GM23248 (cell line): ENCODE data around the gene TRA2B. TPM values are rescaled to one million over a fixed set of nuclear protein-coding genes. Genes with fewer than 3 reads are reported as not detected.

Experiments used
- DNase-seq: peaks from one replicate; pipeline ENCODE4 v3.0.0-alpha.2; 2015
- H2AFZ ChIP-seq: fragments of 200-600 bp; sonication (generic); 2 replicates; pipeline ENCODE4 v1.6.1; 2016; ENCODE audit warnings: antibody characterized with exemption
- H3F3A ChIP-seq: fragments of 200-600 bp; sonication (generic); 2 replicates; pipeline ENCODE4 v1.6.1; 2016; ENCODE audit warnings: mild to moderate bottlenecking, antibody characterized with exemption, mixed run types; ENCODE audit not compliant: insufficient read depth
- H3K27ac ChIP-seq: fragments of 200-600 bp; sonication (generic); 2 replicates; pipeline ENCODE4 v1.5.1; 2016; ENCODE audit warnings: mild to moderate bottlenecking
- H3K27me3 ChIP-seq: fragments of 200-600 bp; sonication (generic); replicated peaks from 2 replicates; pipeline ENCODE4 v1.6.1; 2016; ENCODE audit warnings: mild to moderate bottlenecking; ENCODE audit not compliant: insufficient read depth
- H3K36me3 ChIP-seq: fragments of 200-600 bp; sonication (generic); 2 replicates; pipeline ENCODE4 v1.6.1; 2016; ENCODE audit warnings: low read depth, mild to moderate bottlenecking
- H3K4me1 ChIP-seq: fragments of 200-600 bp; sonication (generic); 2 replicates; pipeline ENCODE4 v1.6.1; 2016; ENCODE audit warnings: mild to moderate bottlenecking; ENCODE audit not compliant: insufficient read depth
- H3K4me2 ChIP-seq: fragments of 200-600 bp; sonication (generic); one replicate; pipeline ENCODE4 v1.6.1; 2016; ENCODE audit warnings: mild to moderate bottlenecking; ENCODE audit not compliant: unreplicated experiment
- H3K4me3 ChIP-seq: fragments of 200-600 bp; sonication (generic); 2 replicates; pipeline ENCODE4 v1.5.1; 2016; ENCODE audit warnings: mild to moderate bottlenecking
- H3K79me2 ChIP-seq: fragments of 200-600 bp; sonication (generic); 2 replicates; pipeline ENCODE4 v1.6.1; 2016; ENCODE audit warnings: mild to moderate bottlenecking; ENCODE audit not compliant: insufficient read depth
- H3K9ac ChIP-seq: fragments of 200-600 bp; sonication (generic); 2 replicates; pipeline ENCODE4 v1.6.1; 2016; ENCODE audit warnings: mild to moderate bottlenecking
- H3K9me2 ChIP-seq: fragments of 200-600 bp; sonication (generic); 2 replicates; pipeline ENCODE4 v1.6.1; 2016; ENCODE audit warnings: mixed run types, mild to moderate bottlenecking, moderate library complexity; ENCODE audit not compliant: insufficient read depth
- H3K9me3 ChIP-seq: fragments of 200-600 bp; sonication (generic); one replicate; pipeline ENCODE4 v1.6.1; 2017; ENCODE audit warnings: low read depth
- H4K20me1 ChIP-seq: fragments of 200-600 bp; sonication (generic); 2 replicates; pipeline ENCODE4 v1.6.0; 2016; ENCODE audit not compliant: insufficient read depth
- EZH2 ChIP-seq: fragments of 200-600 bp; sonication (generic); IDR thresholded peaks from 2 replicates; pipeline ENCODE4 v1.6.1; 2018; ENCODE audit warnings: antibody characterized with exemption, mild to moderate bottlenecking; ENCODE audit not compliant: insufficient read depth, poor library complexity, severe bottlenecking
- EZH2phosphoT487 ChIP-seq: fragments of 200-600 bp; sonication (generic); IDR thresholded peaks from 2 replicates; pipeline ENCODE4 v1.6.1; 2018; ENCODE audit warnings: antibody characterized with exemption, moderate library complexity, mild to moderate bottlenecking, low read depth; ENCODE audit not compliant: insufficient read depth
- WGBS, 2 experiments: methylation state at CpG; one replicate each; pipeline ENCODE4 v1.1.6; 2015 to 2017; ENCODE audit warnings: low lambda C conversion rate in 2 of 2, low coverage in 1 of 2; ENCODE audit errors: missing lambda C conversion rate in 2 of 2; 5-methylcytosine and 5-hydroxymethylcytosine counted together
- in situ Hi-C: fragments of 300-500 bp; cut with MboI; formaldehyde crosslinking; loops from 2 replicates; pipeline ENCODE4 v1.15.0; 2020
- polyA plus RNA-seq: library from polyadenylated mRNA; unstranded; fragments of >200 nt; fragmentation: Nextera tagmentation; extraction: Ambion mirVana; gene quantifications from 2 replicates; pipeline ENCODE4 v1.2.1, GENCODE V29; 2016
- total RNA-seq: library from RNA; depleted of rRNA; stranded (reverse); fragments of >200 nt; shearing (Covaris generic); gene quantifications from 2 replicates; pipeline ENCODE4 v1.2.3, GENCODE V29; 2014

The TRA2B gene
- total and polyA plus RNA-seq, 2 experiments from 2014 or later, result 111 to 138 TPM

GRCh38 chr3:185925353-185925752, 12.5 kb downstream of the TRA2B start:
- Histone ChIP-seq H3K36me3 (peaks cover 61% of the 10 kb centered on the region), H3K9me2 (no peaks in the 10 kb centered on the region), H3K9me3 (no peaks in the 10 kb centered on the region), H3K27ac (no peak overlapping the region), H3K4me2 (no peak overlapping the region), H3K4me1 (peaks cover 43% of the 10 kb centered on the region), H4K20me1 (peaks cover 64% of the 10 kb centered on the region), H3K79me2 (peaks cover 100% of the 10 kb centered on the region), H3K4me3 (no peak overlapping the region), H2AFZ (no peak overlapping the region), H3F3A (peaks cover 71% of the 10 kb centered on the region), H3K27me3 (no peaks in the 10 kb centered on the region), H3K9ac (no peak overlapping the region)
- TF ChIP-seq EZH2phosphoT487 (no peak), EZH2 (no peak)
- no peak for DNase-seq
- WGBS, 2 experiments, result 98 to 100% methylated on average over 14 of the region's 14 CpGs
- in situ Hi-C loops, result loop anchor here (10.0 kb wide), 1 partner anchor 251 kb away; no protein-coding TSS in a partner anchor

- Histone ChIP-seq H3K27ac (no peak overlapping the region), H4K20me1 (peaks cover 54% of the 10 kb centered on the region), H3K9me3 (no peaks in the 10 kb centered on the region), H3K4me2 (no peak overlapping the region), H3F3A (peaks cover 70% of the 10 kb centered on the region), H3K9me2 (no peaks in the 10 kb centered on the region), H3K4me1 (peaks cover 33% of the 10 kb centered on the region), H3K36me3 (peaks cover 71% of the 10 kb centered on the region), H3K9ac (no peak overlapping the region), H3K4me3 (no peak overlapping the region), H2AFZ (no peak overlapping the region), H3K79me2 (peaks cover 100% of the 10 kb centered on the region), H3K27me3 (no peaks in the 10 kb centered on the region)
- 89 to 93% methylated on average over 7 of the region's 7 CpGs for WGBS, 2 experiments
- in situ Hi-C loops, result loop anchor here (10.0 kb wide), 1 partner anchor 250 kb away; no protein-coding TSS in a partner anchor
- DNase-seq, result no peak
- no peak for TF ChIP-seq EZH2phosphoT487
- no peak for TF ChIP-seq EZH2
These were observed 13.4 kb downstream of the TRA2B start for GRCh38 chr3:185924375-185924774.

GRCh38 chr3:185920184-185920583, 17.6 kb downstream of the TRA2B start:
- H3K79me2 ChIP-seq, result peaks cover 100% of the 10 kb centered on the region
- H3K9ac ChIP-seq, result no peak overlapping the region
- no peaks in the 10 kb centered on the region for H3K27me3 ChIP-seq
- H3K9me3 ChIP-seq, result no peaks in the 10 kb centered on the region
- in situ Hi-C loops, result loop anchor here (10.0 kb wide), 1 partner anchor 245 kb away; no protein-coding TSS in a partner anchor
- WGBS, 2 experiments, result 98 to 100% methylated on average over 4 of the region's 4 CpGs
- H3F3A ChIP-seq, result peaks cover 67% of the 10 kb centered on the region
- H3K4me3 ChIP-seq, result no peak overlapping the region
- H2AFZ ChIP-seq, result no peak overlapping the region
- no peaks in the 10 kb centered on the region for H3K4me1 ChIP-seq
- DNase-seq, result no peak
- H3K9me2 ChIP-seq, result no peaks in the 10 kb centered on the region
- H3K27ac ChIP-seq, result no peak overlapping the region
- TF ChIP-seq EZH2, result no peak
- no peak for TF ChIP-seq EZH2phosphoT487
- H3K4me2 ChIP-seq, result no peak overlapping the region
- peaks cover 30% of the 10 kb centered on the region; the same call in 1 of the 2 replicates for H4K20me1 ChIP-seq
- peaks cover 99% of the 10 kb centered on the region for H3K36me3 ChIP-seq

- H3K4me3 ChIP-seq, result no peak overlapping the region
- no peaks in the 10 kb centered on the region for H3K9me2 ChIP-seq
- H2AFZ ChIP-seq, result no peak overlapping the region
- 77 to 81% methylated on average over 5 of the region's 5 CpGs for WGBS, 2 experiments
- no peak for DNase-seq
- no peaks in the 10 kb centered on the region for H3K27me3 ChIP-seq
- H3F3A ChIP-seq, result peaks cover 76% of the 10 kb centered on the region
- no peak overlapping the region for H3K27ac ChIP-seq
- peaks cover 69% of the 10 kb centered on the region for H3K79me2 ChIP-seq
- H3K4me1 ChIP-seq, result no peaks in the 10 kb centered on the region
- in situ Hi-C loops, result no loop called here
- H4K20me1 ChIP-seq, result peaks cover 14% of the 10 kb centered on the region; the same call in 1 of the 2 replicates
- H3K9ac ChIP-seq, result no peak overlapping the region
- H3K36me3 ChIP-seq, result peaks cover 83% of the 10 kb centered on the region
- no peaks in the 10 kb centered on the region for H3K9me3 ChIP-seq
- no peak overlapping the region for H3K4me2 ChIP-seq
- TF ChIP-seq EZH2, result no peak
- TF ChIP-seq EZH2phosphoT487, result no peak
These were observed 21.6 kb downstream of the TRA2B start for GRCh38 chr3:185916042-185916833.
